Esophagus muscularis mucosa (tissue), 4 donors: ENCODE measurements around the gene LCE2B. TPM values are rescaled to one million over a fixed set of nuclear protein-coding genes. Genes with fewer than 3 reads are reported as not detected.
"Not testable (repeated sequence)": the region's sequence is repeated elsewhere in the genome, so short reads cannot be mapped to it uniquely, and the experiment has no call there.

Experiments
- DNase-seq: peaks from one replicate; pipeline ENCODE4 v3.0.0-alpha.2; 2017; ENCODE audit errors: extremely low spot score
- H3K27ac ChIP-seq, 4 donors: fragments of 200-600 bp; sonication (generic); replicated peaks in 1 of 4; 1 replicate in 3 of 4; 2 replicates in 1 of 4; pipeline ENCODE4 v1.5.1; 2016 to 2019; ENCODE audit warnings: mild to moderate bottlenecking in 1 of 4
- H3K27me3 ChIP-seq, 4 donors: fragments of 200-600 bp; sonication (generic); one replicate each; pipeline versions ENCODE4 v1.5.1 to v1.6.0; 2016 to 2019
- H3K36me3 ChIP-seq, 4 donors: fragments of 200-600 bp; sonication (generic); one replicate each; pipeline ENCODE4 v1.5.1; 2016 to 2019
- H3K4me1 ChIP-seq, 4 donors: fragments of 200-600 bp; sonication (generic); one replicate each; pipeline ENCODE4 v1.5.1; 2016 to 2019
- H3K4me3 ChIP-seq, 4 donors: fragments of 200-600 bp; sonication (generic); 1 replicate in 2 of 4; 2 replicates in 2 of 4; pipeline ENCODE4 v1.5.1; 2016 to 2019; ENCODE audit warnings: mild to moderate bottlenecking in 4 of 4, moderate library complexity in 1 of 4
- H3K9me3 ChIP-seq, 4 donors: fragments of 200-600 bp; sonication (generic); 1 replicate in 3 of 4; 2 replicates in 1 of 4; pipeline ENCODE4 v1.5.1; 2016 to 2019
- CTCF ChIP-seq, 3 experiments: fragments of 200-600 bp in 2 of 3; fragments of 450-650 bp in 1 of 3; sonication (generic) in 2 of 3; IDR thresholded peaks; one replicate each; pipeline ENCODE4 v1.5.1; 2017 to 2019; ENCODE audit warnings: antibody characterized with exemption in 3 of 3, mild to moderate bottlenecking in 2 of 3, moderate library complexity in 1 of 3
- EP300 ChIP-seq: sonication (generic); formaldehyde crosslinking; IDR thresholded peaks from one replicate; pipeline ENCODE4 v1.6.1; 2017; ENCODE audit warnings: antibody characterized with exemption
- POLR2A ChIP-seq: fragments of 450-650 bp; IDR thresholded peaks from one replicate; pipeline ENCODE4 v1.6.1; 2017; ENCODE audit warnings: antibody characterized with exemption, moderate library complexity, mild to moderate bottlenecking, low read depth
- POLR2AphosphoS5 ChIP-seq, 2 donors: sonication (generic); formaldehyde crosslinking; IDR thresholded peaks; one replicate each; pipeline ENCODE4 v1.6.1; 2017; ENCODE audit warnings: antibody characterized with exemption in 2 of 2
- WGBS: methylation state at CpG from one replicate; pipeline ENCODE4 v1.1.5; 2018; 5-methylcytosine and 5-hydroxymethylcytosine counted together
- intact Hi-C: fragments of 100-400 bp; cut with DNase I; formaldehyde crosslinking; loops from one replicate; pipeline ENCODE4 v1.15.1; 2023
- total RNA-seq, 4 donors: library from RNA; depleted of rRNA; stranded (reverse); fragments of >200 nt; gene quantifications; one replicate each; pipeline versions ENCODE4 v1.1.0 to v1.2.1, GENCODE V29; 2016

LCE2B gene
- total RNA-seq, 4 donors from 2014 or later = not detected

DNA sequence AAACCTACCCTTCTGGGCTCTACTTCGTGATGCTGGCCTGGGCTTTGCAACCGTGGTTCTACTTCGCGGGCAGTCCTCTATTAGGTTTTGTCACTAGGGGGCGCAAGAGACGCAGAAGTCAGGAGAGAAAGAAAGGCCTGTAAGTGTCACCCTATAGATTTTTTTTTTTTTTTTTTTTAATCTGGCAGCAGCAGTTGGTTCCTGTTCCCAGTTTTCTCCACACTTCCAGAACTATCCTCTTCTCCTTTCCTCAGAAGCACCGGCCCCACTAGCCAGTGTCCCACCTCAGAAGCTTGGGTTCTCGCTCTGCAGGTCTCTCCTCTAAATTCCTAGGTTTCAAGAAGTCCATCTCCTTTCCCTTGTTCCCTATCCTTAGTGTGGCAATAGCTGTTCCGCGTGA is 31.8 kb upstream of the LCE2B start:
- no peaks in the 10 kb centered on the region for H3K4me1 ChIP-seq
- no peaks in the 10 kb centered on the region for H3K27me3 ChIP-seq
- WGBS = 35% methylated on average over 10 of the region's 10 CpGs
- no peaks in the 10 kb centered on the region for H3K9me3 ChIP-seq
- no peak overlapping the region for H3K27ac ChIP-seq
- intact Hi-C loops = loop anchor here (5.0 kb wide), 1 partner anchor 273 kb away; no protein-coding TSS in a partner anchor
- TF ChIP-seq CTCF (IDR thresholded peaks at IDR 0.05) = peak; percentile 43 to 57 (median 46)
- no peak for TF ChIP-seq EP300
- no peak for TF ChIP-seq POLR2AphosphoS5 (IDR thresholded peaks at IDR 0.05)
- no peaks in the 10 kb centered on the region for H3K36me3 ChIP-seq
- DNase-seq = no peak
- no peak overlapping the region for H3K4me3 ChIP-seq

- Histone ChIP-seq H3K36me3 (no peaks in the 10 kb centered on the region), H3K27me3 (no peaks in the 10 kb centered on the region), H3K4me3 (no peak overlapping the region), H3K27ac (no peak overlapping the region), H3K9me3 (no peaks in the 10 kb centered on the region), H3K4me1 (no peaks in the 10 kb centered on the region)
- no CpG with 5 or more reads among the region's 2 CpGs for WGBS
- intact Hi-C loops = loop anchor here (5.0 kb wide), 1 partner anchor 566 kb away; no protein-coding TSS in a partner anchor
- no peak for TF ChIP-seq POLR2A
- no peak for TF ChIP-seq EP300
- TF ChIP-seq POLR2AphosphoS5 (IDR thresholded peaks at IDR 0.05) = no peak
- TF ChIP-seq CTCF (IDR thresholded peaks at IDR 0.05) = no peak
- DNase-seq = no peak
These were observed 29.5 kb upstream of the LCE2B start for GRCh38 chr1:152656459-152656858.

- DNase-seq = no peak
- Histone ChIP-seq H3K27ac (no peak overlapping the region), H3K4me3 (no peak overlapping the region), H3K27me3 (no peaks in the 10 kb centered on the region), H3K36me3 (no peaks in the 10 kb centered on the region), H3K9me3 (no peaks in the 10 kb centered on the region), H3K4me1 (no peaks in the 10 kb centered on the region)
- WGBS = 85% methylated on average over 4 of the region's 4 CpGs
- intact Hi-C loops = loop anchor here (5.0 kb wide), 1 partner anchor 565 kb away; no protein-coding TSS in a partner anchor
- TF ChIP-seq POLR2AphosphoS5 (IDR thresholded peaks at IDR 0.05) (no peak), POLR2A (no peak), CTCF (IDR thresholded peaks at IDR 0.05) (no peak), EP300 (no peak)
These were observed 28.2 kb upstream of the LCE2B start for GRCh38 chr1:152657677-152658076.

DNA sequence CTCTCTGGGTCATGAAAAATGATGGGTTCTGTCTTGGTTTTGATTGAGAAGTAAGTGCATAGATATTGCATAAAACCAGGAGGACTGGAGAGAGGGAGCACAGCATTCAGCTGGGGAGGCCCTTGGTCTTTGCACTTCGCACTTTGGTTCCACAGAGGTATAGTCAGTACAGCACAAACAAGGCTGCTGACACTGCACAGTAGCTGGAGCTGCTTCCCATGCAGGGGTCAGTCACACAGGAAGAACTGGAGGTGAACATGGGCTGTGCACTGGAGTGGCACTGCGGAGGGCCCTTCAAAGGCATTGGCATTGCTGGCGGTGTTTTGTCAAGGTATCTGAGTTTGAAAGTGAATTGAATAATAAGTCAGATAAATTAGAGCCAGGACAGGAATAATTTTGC is 27.3 kb upstream of the LCE2B start:
- DNase-seq = no peak
- 92% methylated on average over 3 of the region's 3 CpGs for WGBS
- Histone ChIP-seq H3K4me1 (no peaks in the 10 kb centered on the region), H3K27ac (no peak overlapping the region), H3K4me3 (no peak overlapping the region), H3K9me3 (no peaks in the 10 kb centered on the region), H3K27me3 (no peaks in the 10 kb centered on the region), H3K36me3 (no peaks in the 10 kb centered on the region)
- intact Hi-C loops = loop anchor here (5.0 kb wide), 1 partner anchor 564 kb away; no protein-coding TSS in a partner anchor
- no peak for TF ChIP-seq CTCF (IDR thresholded peaks at IDR 0.05)
- TF ChIP-seq POLR2AphosphoS5 (IDR thresholded peaks at IDR 0.05) = no peak
- TF ChIP-seq EP300 = no peak
- TF ChIP-seq POLR2A = no peak

- Histone ChIP-seq H3K27ac (no peak within 1 kb of the TSS), H3K4me3 (no peak within 1 kb of the TSS), H3K4me1 (no peaks in the 10 kb centered on the region), H3K9me3 (no peaks in the 10 kb centered on the region), H3K27me3 (no peaks in the 10 kb centered on the region), H3K36me3 (no peaks in the 10 kb centered on the region)
- TF ChIP-seq CTCF (IDR thresholded peaks at IDR 0.05) (no peak), EP300 (no peak), POLR2A (no peak), POLR2AphosphoS5 (IDR thresholded peaks at IDR 0.05) (no peak)
- DNase-seq = peak; percentile 78
- 55% methylated on average over 1 of the region's 3 CpGs for WGBS
- intact Hi-C loops = no loop called here
These were observed 22.8 kb upstream of the LCE2B start, which contains the start of gene LCE2D for GRCh38 chr1:152663098-152663497. Gene LCE2D (plus strand): TSS chr1:152663380. CDS start chr1:152664106, 726 bp downstream.

DNA sequence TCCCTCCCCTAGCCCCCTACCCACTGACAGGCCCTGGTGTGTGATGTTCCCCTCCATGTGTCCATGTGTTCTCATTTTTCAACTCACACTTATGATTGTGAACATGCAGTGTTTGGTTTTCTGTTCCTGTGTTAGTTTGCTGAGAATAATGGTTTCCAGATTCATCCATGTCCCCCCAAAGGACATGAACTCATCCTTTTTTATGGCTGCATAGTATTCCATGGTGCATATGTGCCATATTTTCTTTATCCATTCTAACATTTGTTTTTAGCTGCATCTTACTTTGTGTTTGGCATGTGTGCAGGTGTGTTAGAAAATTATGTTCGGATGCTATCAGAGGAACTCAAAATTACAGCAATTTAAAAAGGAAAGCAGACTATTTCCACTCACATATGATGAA is 19.8 kb upstream of the LCE2B start:
- DNase-seq, H3K4me1 ChIP-seq, H3K4me3 ChIP-seq, H3K36me3 ChIP-seq, H3K9me3 ChIP-seq, H3K27me3 ChIP-seq, intact Hi-C loops, H3K27ac ChIP-seq: not testable (repeated sequence)
- WGBS = 71% methylated on average over 1 of the region's 1 CpG
